SK-N-SH treated with all-trans-retinoic acid at 6 μM for 48 hours (cell line): Measurements from ENCODE around the gene HIPK3.

Source experiments
- ATAC-seq: fragments of 200-7000 bp; cut with Tn5 transposase; 3 replicates; pipeline ENCODE4 v1.9.1; 2020; ENCODE audit warnings: mild to moderate bottlenecking, moderate library complexity
- ARNTL ChIP-seq: fragments of 450-650 bp; formaldehyde crosslinking; IDR thresholded peaks from 2 replicates; pipeline ENCODE4 v1.5.0; 2020; ENCODE audit warnings: low read depth, mild to moderate bottlenecking, moderate library complexity, borderline replicate concordance
- BACH2 ChIP-seq: fragments of 250-450 bp; sonication (Bioruptor Pico); IDR thresholded peaks from 2 replicates; pipeline ENCODE4 v1.9.0; 2021; ENCODE audit warnings: mild to moderate bottlenecking, borderline replicate concordance
- CSDC2 ChIP-seq: fragments of 250-450 bp; sonication (Bioruptor Pico); IDR thresholded peaks from 2 replicates; pipeline ENCODE4 v1.5.0; 2020; ENCODE audit warnings: mild to moderate bottlenecking, moderate library complexity
- ESRRG ChIP-seq: fragments of 250-450 bp; sonication (Bioruptor Pico); IDR thresholded peaks from 2 replicates; pipeline ENCODE4 v1.6.1; 2021; ENCODE audit warnings: mild to moderate bottlenecking
- GLIS3 ChIP-seq: fragments of 250-450 bp; sonication (Bioruptor Pico); IDR thresholded peaks from 2 replicates; pipeline ENCODE4 v1.5.0; 2020; ENCODE audit warnings: mild to moderate bottlenecking, moderate library complexity
- PATZ1 ChIP-seq: fragments of 250-450 bp; sonication (Bioruptor Pico); IDR thresholded peaks from 2 replicates; pipeline ENCODE4 v1.8.0; 2020; ENCODE audit warnings: mild to moderate bottlenecking, moderate library complexity, borderline replicate concordance
- SNAI2 ChIP-seq: fragments of 250-450 bp; sonication (Bioruptor Pico); IDR thresholded peaks from 2 replicates; pipeline ENCODE4 v1.5.0; 2020; ENCODE audit warnings: mild to moderate bottlenecking, moderate library complexity
- TCF4 ChIP-seq: fragments of 250-450 bp; sonication (Bioruptor Pico); IDR thresholded peaks from 2 replicates; pipeline ENCODE4 v1.8.0; 2021; ENCODE audit warnings: mild to moderate bottlenecking, moderate library complexity, borderline replicate concordance
- TOX ChIP-seq: fragments of 250-450 bp; sonication (Bioruptor Pico); IDR thresholded peaks from 2 replicates; pipeline ENCODE4 v1.8.0; 2021; ENCODE audit warnings: mild to moderate bottlenecking, moderate library complexity, borderline replicate concordance
- TSHZ2 ChIP-seq: fragments of 250-450 bp; sonication (Bioruptor Pico); IDR thresholded peaks from 2 replicates; pipeline ENCODE4 v1.5.0; 2020; ENCODE audit warnings: mild to moderate bottlenecking, moderate library complexity
- ZC3H10 ChIP-seq: fragments of 250-450 bp; sonication (Bioruptor Pico); IDR thresholded peaks from 2 replicates; pipeline ENCODE4 v1.5.1; 2021; ENCODE audit warnings: mild to moderate bottlenecking, moderate library complexity
- ZFP3 ChIP-seq: fragments of 250-450 bp; sonication (Bioruptor Pico); IDR thresholded peaks from 2 replicates; pipeline ENCODE4 v1.5.0; 2020; ENCODE audit warnings: mild to moderate bottlenecking, moderate library complexity
- ZFP30 ChIP-seq: fragments of 450-650 bp; formaldehyde crosslinking; IDR thresholded peaks from 2 replicates; pipeline ENCODE4 v1.5.0; 2022; ENCODE audit warnings: mild to moderate bottlenecking, moderate library complexity
- ZNF565 ChIP-seq: fragments of 450-650 bp; formaldehyde crosslinking; conservative IDR thresholded peaks from 2 replicates; pipeline ENCODE4 v1.5.0; 2020; ENCODE audit warnings: low read depth, mild to moderate bottlenecking, moderate library complexity
- ZNF70 ChIP-seq: fragments of 450-650 bp; formaldehyde crosslinking; IDR thresholded peaks from 2 replicates; pipeline ENCODE4 v1.5.0; 2020; ENCODE audit warnings: mild to moderate bottlenecking, moderate library complexity
- ZNF8 ChIP-seq: fragments of 450-650 bp; formaldehyde crosslinking; IDR thresholded peaks from 2 replicates; pipeline ENCODE4 v1.5.0; 2020; ENCODE audit warnings: mild to moderate bottlenecking, moderate library complexity
- TF ChIP-seq, protein P1 (sequence below): fragments of 250-450 bp; sonication (Bioruptor Pico); IDR thresholded peaks from 2 replicates; pipeline ENCODE4 v1.5.1; 2020; ENCODE audit warnings: low read depth, mild to moderate bottlenecking, moderate library complexity
- TF ChIP-seq, protein P2 (sequence below): fragments of 250-450 bp; sonication (Bioruptor Pico); IDR thresholded peaks from 2 replicates; pipeline ENCODE4 v1.8.0; 2021; ENCODE audit warnings: low read depth, mild to moderate bottlenecking, moderate library complexity, borderline replicate concordance

Gene HIPK3

GRCh38 chr11:33315822-33316221, 58.6 kb downstream of the HIPK3 start:
- TF ChIP-seq CSDC2 (CRISPR knock-in tag) (no peak), ZNF8 (CRISPR knock-in tag) (no peak)
- ATAC-seq = no peak

DNA sequence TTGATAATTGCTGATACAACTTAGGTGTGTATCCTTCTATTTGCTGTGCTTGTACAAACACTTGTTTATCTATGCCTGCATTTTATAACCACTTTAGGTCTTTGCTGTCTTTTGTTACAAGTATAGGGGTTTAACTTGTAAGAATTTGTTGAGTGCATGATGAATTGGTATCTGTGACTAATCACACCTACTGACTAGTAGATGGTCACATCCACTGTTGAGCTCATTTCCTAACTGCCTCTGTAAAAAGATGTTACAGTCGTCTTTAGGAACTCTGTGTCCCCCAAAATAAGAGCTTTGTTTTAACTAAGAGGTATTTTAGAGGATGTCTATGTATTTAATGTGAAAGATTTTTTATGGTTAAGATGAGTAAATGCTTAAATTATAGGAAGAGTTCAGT, 60.5 kb downstream of the HIPK3 start:
- ATAC-seq = no peak
- TF ChIP-seq, protein P1, sequence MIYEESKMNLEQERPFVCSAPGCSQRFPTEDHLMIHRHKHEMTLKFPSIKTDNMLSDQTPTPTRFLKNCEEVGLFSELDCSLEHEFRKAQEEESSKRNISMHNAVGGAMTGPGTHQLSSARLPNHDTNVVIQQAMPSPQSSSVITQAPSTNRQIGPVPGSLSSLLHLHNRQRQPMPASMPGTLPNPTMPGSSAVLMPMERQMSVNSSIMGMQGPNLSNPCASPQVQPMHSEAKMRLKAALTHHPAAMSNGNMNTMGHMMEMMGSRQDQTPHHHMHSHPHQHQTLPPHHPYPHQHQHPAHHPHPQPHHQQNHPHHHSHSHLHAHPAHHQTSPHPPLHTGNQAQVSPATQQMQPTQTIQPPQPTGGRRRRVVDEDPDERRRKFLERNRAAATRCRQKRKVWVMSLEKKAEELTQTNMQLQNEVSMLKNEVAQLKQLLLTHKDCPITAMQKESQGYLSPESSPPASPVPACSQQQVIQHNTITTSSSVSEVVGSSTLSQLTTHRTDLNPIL (CRISPR knock-in tag) = no peak
- TF ChIP-seq ZC3H10 (no peak), TOX (CRISPR knock-in tag) (no peak), ZFP30 (no peak), PATZ1 (CRISPR knock-in tag) (no peak), BACH2 (CRISPR knock-in tag) (no peak), TSHZ2 (CRISPR knock-in tag) (no peak), ARNTL (CRISPR knock-in tag) (no peak), SNAI2 (CRISPR knock-in tag) (no peak)

DNA sequence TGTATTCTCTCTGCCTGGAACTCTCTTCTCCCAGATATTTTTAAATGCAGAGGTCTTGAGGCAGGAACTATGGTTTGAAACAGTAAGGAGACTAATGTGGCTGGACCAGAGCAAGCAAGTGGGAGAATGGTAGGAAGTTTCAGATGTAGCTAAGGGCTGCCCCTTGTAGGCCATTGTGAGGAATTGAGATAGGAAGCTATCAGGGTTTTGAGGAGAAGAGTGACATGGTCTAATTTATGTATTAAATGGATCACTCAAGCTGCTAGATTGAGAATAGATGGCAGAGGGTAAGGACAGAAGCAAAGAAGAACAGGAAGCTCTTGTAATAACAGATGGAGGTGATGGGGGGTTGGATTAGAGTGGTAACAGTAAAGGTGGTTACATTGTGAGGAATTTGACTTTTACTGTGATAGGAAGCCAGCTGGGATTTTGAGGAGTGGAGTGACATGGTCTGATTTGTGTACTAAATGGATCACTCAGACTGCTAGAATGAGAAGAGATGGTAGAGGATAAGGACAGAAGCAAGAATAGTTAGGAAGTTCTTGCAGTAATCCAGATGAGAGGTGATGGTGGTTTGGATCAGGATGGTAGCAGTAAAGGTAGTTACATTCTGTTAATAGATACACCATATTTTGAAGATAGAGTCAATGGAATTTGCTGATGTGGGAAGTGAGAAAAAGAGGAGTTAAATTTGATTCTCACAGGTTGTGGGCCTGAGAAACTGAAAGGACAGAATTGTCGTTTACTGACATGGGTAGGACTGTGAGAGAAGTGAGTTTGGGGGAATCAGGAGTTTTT, 63.0 kb downstream of the HIPK3 start:
- no peak for ATAC-seq
- TF ChIP-seq ZFP3 (CRISPR knock-in tag) (no peak), TCF4 (CRISPR knock-in tag) (no peak), GLIS3 (CRISPR knock-in tag) (no peak), SNAI2 (CRISPR knock-in tag) (no peak), ZNF565 (CRISPR knock-in tag) (no peak), TSHZ2 (CRISPR knock-in tag) (no peak), ZNF70 (no peak), ESRRG (no peak), ZC3H10 (no peak)
- TF ChIP-seq, protein P2, sequence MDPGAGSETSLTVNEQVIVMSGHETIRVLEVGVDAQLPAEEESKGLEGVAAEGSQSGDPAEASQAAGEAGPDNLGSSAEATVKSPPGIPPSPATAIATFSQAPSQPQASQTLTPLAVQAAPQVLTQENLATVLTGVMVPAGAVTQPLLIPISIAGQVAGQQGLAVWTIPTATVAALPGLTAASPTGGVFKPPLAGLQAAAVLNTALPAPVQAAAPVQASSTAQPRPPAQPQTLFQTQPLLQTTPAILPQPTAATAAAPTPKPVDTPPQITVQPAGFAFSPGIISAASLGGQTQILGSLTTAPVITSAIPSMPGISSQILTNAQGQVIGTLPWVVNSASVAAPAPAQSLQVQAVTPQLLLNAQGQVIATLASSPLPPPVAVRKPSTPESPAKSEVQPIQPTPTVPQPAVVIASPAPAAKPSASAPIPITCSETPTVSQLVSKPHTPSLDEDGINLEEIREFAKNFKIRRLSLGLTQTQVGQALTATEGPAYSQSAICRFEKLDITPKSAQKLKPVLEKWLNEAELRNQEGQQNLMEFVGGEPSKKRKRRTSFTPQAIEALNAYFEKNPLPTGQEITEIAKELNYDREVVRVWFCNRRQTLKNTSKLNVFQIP = no peak
